ENCODE measurements around the gene SERPINB1. TPM values are rescaled to one million over a fixed set of nuclear protein-coding genes. Genes with fewer than 3 reads are reported as not detected.

The SERPINB1 gene
- total and polyA plus RNA-seq, 10 donors, result 54.9 to 194 (median 98.0) TPM

GRCh38 chr6:2821554-2821953 lies 20.1 kb downstream of the SERPINB1 start:
- no peaks in the 10 kb centered on the region for H3K27me3 ChIP-seq (replicated peaks in 1 of 7)
- no peak for DNase-seq
- WGBS, 5 donors, result 80 to 91% (median 90%) methylated on average over 3 of the region's 3 CpGs
- no peak overlapping the region for H3K4me3 ChIP-seq
- no peak for TF ChIP-seq CTCF (IDR thresholded peaks at IDR 0.05 in 8 of 11, conservative IDR thresholded peaks at IDR 0.05 in 3 of 11)
- TF ChIP-seq POLR2AphosphoS5 (IDR thresholded peaks at IDR 0.05), result no peak
- no peak for TF ChIP-seq POLR2A (IDR thresholded peaks at IDR 0.05)
- H3K36me3 ChIP-seq, result no peaks in the 10 kb centered on the region
- peaks cover 4 to 43% (median 19%) of the 10 kb centered on the region in 6 donors for H3K4me1 ChIP-seq
- H3K27ac ChIP-seq, result no peak overlapping the region
- peaks cover 0 to 7% (median 3%) of the 10 kb centered on the region in 8 donors for H3K9me3 ChIP-seq
- intact Hi-C loops (cut with DNase I; ENCODE audit: low total_unique reads), result no loop called here

GRCh38 chr6:2820415-2820814 lies 21.2 kb downstream of the SERPINB1 start:
- TF ChIP-seq POLR2A (IDR thresholded peaks at IDR 0.05), result no peak
- TF ChIP-seq CTCF (IDR thresholded peaks at IDR 0.05 in 8 of 11, conservative IDR thresholded peaks at IDR 0.05 in 3 of 11), result no peak
- TF ChIP-seq POLR2AphosphoS5 (IDR thresholded peaks at IDR 0.05), result no peak
- Histone ChIP-seq H3K36me3 (peaks cover 0 to 5% (median 0%) of the 10 kb centered on the region in 6 donors), H3K27ac (peak overlapping the region in 5 of 8 donors; percentile 43 to 56 (median 51)), H3K27me3 (replicated peaks in 1 of 7) (no peaks in the 10 kb centered on the region), H3K4me3 (no peak overlapping the region), H3K9me3 (peaks cover 0 to 18% (median 13%) of the 10 kb centered on the region in 8 donors), H3K4me1 (peaks cover 4 to 43% (median 19%) of the 10 kb centered on the region in 6 donors)
- no peak for DNase-seq
- intact Hi-C loops (cut with DNase I; ENCODE audit: low total_unique reads), result no loop called here
- WGBS, 5 donors, result 20 to 44% (median 28%) methylated on average over 2 of the region's 2 CpGs

DNA sequence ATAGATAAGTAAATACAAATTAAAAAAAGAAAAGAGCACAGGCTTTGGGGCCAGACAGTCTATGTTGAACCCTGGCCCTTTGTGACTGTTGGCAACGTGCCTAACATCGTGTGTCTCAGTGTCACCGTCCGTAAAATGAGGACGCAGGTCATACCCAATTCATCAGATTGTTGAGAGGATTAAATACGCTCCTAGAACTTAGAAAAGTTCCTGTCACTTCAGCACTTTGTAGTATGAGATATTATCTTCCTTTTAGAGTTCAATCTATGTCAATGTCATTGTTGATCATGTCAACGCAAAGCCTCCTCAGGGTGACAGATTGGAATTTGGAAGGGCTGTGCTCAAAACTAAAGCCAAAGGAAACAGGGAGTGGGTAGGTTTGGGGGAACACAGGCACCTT lies 21.7 kb downstream of the SERPINB1 start:
- 20 to 39% (median 22%) methylated on average over 7 of the region's 7 CpGs for WGBS, 5 donors
- Histone ChIP-seq H3K4me3 (no peak overlapping the region), H3K36me3 (peaks cover 0 to 5% (median 0%) of the 10 kb centered on the region in 6 donors), H3K27me3 (replicated peaks in 1 of 7) (no peaks in the 10 kb centered on the region), H3K27ac (peak overlapping the region in 5 of 8 donors; percentile 43 to 56 (median 51)), H3K4me1 (peaks cover 4 to 43% (median 19%) of the 10 kb centered on the region in 6 donors), H3K9me3 (peaks cover 0 to 22% (median 18%) of the 10 kb centered on the region in 8 donors)
- TF ChIP-seq POLR2A (IDR thresholded peaks at IDR 0.05) (no peak), CTCF (IDR thresholded peaks at IDR 0.05 in 8 of 11, conservative IDR thresholded peaks at IDR 0.05 in 3 of 11) (no peak), POLR2AphosphoS5 (IDR thresholded peaks at IDR 0.05) (no peak)
- DNase-seq, result no peak
- intact Hi-C loops (cut with DNase I; ENCODE audit: low total_unique reads), result no loop called here

GRCh38 chr6:2819115-2819514 lies 22.5 kb downstream of the SERPINB1 start:
- no peak for DNase-seq
- WGBS, 5 donors, result 80 to 94% (median 86%) methylated on average over 5 of the region's 5 CpGs
- Histone ChIP-seq H3K27ac (peak overlapping the region in 2 of 8 donors; percentile 35 to 47), H3K36me3 (peaks cover 0 to 5% (median 0%) of the 10 kb centered on the region in 6 donors), H3K4me1 (peaks cover 4 to 43% (median 19%) of the 10 kb centered on the region in 6 donors), H3K9me3 (peaks cover 0 to 25% (median 19%) of the 10 kb centered on the region in 8 donors), H3K4me3 (no peak overlapping the region), H3K27me3 (replicated peaks in 1 of 7) (no peaks in the 10 kb centered on the region)
- intact Hi-C loops (cut with DNase I; ENCODE audit: low total_unique reads), result no loop called here
- TF ChIP-seq CTCF (IDR thresholded peaks at IDR 0.05 in 8 of 11, conservative IDR thresholded peaks at IDR 0.05 in 3 of 11) (no peak), POLR2AphosphoS5 (IDR thresholded peaks at IDR 0.05) (no peak), POLR2A (IDR thresholded peaks at IDR 0.05) (no peak)
